PFSK-1 (cell line): ENCODE measurements around the gene CCDC197.

Experiments used
- POLR2AphosphoS5 ChIP-seq: IDR thresholded peaks from 2 replicates; pipeline ENCODE4 v1.6.1; 2012; ENCODE audit warnings: low read depth, mild to moderate bottlenecking, control low read depth, low read length, moderate library complexity
- REST ChIP-seq, 2 experiments: IDR thresholded peaks; 2 replicates each; pipeline versions ENCODE4 v1.6.1 to v1.8.0; 2011 to 2012; ENCODE audit warnings: low read depth in 2 of 2, low read length in 2 of 2, control low read depth in 1 of 2, inconsistent platforms in 1 of 2, mild to moderate bottlenecking in 1 of 2, moderate library complexity in 1 of 2; ENCODE audit not compliant: insufficient read depth in 1 of 2
- TAF1 ChIP-seq: IDR thresholded peaks from 2 replicates; pipeline ENCODE4 v1.6.1; 2012; ENCODE audit warnings: low read length, control low read depth, borderline replicate concordance; ENCODE audit not compliant: insufficient read depth

GRCh38 chr14:93953263-93953662 is 43.8 kb upstream of the CCDC197 start:
- TF ChIP-seq TAF1 (no peak), REST (IDR thresholded peaks at IDR 0.05; ENCODE audit: insufficient read depth in 1 of 2, low read depth in 2 of 2, low read length in 2 of 2) (no peak), POLR2AphosphoS5 (no peak)
